ENCODE results near the gene C4orf50.

DNA sequence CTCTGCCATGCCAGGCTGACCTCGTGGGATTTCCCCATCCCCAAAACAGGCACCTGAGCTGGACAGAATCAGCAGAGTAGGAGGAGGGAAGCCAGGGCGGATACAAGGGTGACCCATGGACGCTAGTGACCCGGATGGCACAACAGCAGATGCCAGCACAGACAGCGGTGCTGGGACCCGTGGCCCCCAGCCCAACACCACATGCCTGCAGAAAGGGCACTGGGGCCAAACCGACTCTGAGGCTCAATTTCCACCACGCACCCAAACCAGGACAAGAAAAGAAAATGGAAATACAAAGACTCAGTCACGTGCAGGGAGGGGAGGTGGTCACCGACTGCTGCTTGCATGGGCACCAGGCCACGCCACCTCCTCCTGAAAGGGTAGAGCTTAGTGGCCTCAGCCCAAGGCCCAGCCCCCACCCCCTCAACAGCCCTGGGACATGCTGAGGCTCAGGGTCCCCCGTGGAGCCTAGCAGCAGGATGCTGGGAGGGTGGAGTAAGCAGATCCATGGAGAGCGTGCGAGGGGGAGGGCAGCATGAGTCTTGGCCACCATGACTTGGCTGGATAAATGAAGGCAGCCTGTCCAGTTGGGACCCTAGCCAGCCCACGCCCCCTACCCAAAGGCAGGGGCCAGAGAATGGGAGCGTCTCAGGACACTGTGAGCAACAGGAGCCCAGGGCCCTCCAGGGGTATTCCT is 47.7 kb downstream of the C4orf50 start:
- TF ChIP-seq CTCF (conservative IDR thresholded peaks at IDR 0.05; ENCODE audit: low read depth in 2 of 2) (no peak), EZH2phosphoT487 (IDR thresholded peaks at IDR 0.05; ENCODE audit: unreplicated experiment) (no peak), POLR2AphosphoS5 (IDR thresholded peaks at IDR 0.05; ENCODE audit: low read depth) (no peak), REST (IDR thresholded peaks at IDR 0.05; ENCODE audit: unreplicated experiment) (no peak), EZH2 (IDR thresholded peaks at IDR 0.05; ENCODE audit: low read depth, unreplicated experiment) (no peak), STAT1 (IDR thresholded peaks at IDR 0.05; ENCODE audit: unreplicated experiment) (no peak), CREB1 (CRISPR knock-in tag; IDR thresholded peaks at IDR 0.05; ENCODE audit: low read depth) (no peak), JUNB (IDR thresholded peaks at IDR 0.05; ENCODE audit: unreplicated experiment) (no peak), NANOG (IDR thresholded peaks at IDR 0.05; ENCODE audit: borderline replicate concordance) (no peak), ZNF331 (CRISPR knock-in tag; IDR thresholded peaks at IDR 0.05; ENCODE audit: low read depth) (no peak)

Data from GM23338 (cell line).